GM18951 (cell line): ENCODE results near the gene TUNAR.
"Not testable (repeated sequence)": the region's sequence is repeated elsewhere in the genome, so short reads cannot be mapped to it uniquely, and the experiment has no call there.

Experiments used
- POLR2A ChIP-seq: IDR thresholded peaks from 4 replicates; pipeline ENCODE4 v1.6.1; 2011; ENCODE audit warnings: mild to moderate bottlenecking; ENCODE audit not compliant: insufficient read length, insufficient read depth; ENCODE audit errors: extremely low read depth
- in situ Hi-C: fragments of 300-500 bp; cut with MboI; formaldehyde crosslinking; loops from one replicate; pipeline ENCODE4 v1.12.0; 2022; ENCODE audit warnings: low sequenced_read_pairs, mixed read lengths, inconsistent platforms; ENCODE audit not compliant: unreplicated experiment

Gene TUNAR

DNA sequence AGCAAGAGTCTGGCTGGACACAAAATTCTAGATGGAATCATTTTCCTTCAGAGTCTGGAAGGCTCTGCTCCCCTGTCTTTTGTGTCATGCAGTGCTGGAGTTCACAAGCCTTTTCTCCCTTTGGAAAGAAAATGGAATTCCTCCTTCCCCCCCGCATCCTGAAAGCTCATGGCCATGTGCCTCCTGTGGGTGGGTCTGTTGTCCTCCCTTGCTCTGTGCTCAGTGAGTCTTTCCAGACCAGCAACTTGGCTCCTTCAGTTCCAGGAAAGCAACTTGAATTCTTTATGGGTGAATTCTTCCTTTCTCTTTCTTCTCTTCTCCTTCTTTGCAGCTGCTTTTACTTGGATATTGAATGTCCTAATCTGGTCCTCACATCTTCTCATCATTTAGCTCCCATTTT is 70.2 kb downstream of the TUNAR start:
- in situ Hi-C loops, result no loop called here
- TF ChIP-seq POLR2A, result no peak

DNA sequence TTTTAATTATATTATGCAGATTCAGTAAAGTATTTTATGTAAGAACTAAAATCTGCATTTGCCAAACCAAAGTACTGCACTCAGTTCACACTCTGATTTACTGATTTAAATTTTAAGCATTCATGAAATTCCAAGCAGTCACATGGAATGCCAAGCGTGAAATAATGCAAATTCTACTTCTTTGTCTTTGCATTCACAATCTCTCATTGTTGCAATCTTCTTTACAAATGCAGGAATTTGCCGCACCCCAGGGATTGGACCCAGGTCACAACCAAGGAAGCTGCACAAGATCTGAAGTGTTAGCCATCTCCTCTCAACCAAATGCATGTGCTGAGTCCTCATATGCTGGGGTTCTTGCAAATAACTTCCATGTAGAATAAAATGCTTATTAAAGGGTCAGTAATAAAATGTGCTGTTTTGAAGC is 71.9 kb downstream of the TUNAR start:
- in situ Hi-C loops, result no loop called here
- TF ChIP-seq POLR2A, result no peak

DNA sequence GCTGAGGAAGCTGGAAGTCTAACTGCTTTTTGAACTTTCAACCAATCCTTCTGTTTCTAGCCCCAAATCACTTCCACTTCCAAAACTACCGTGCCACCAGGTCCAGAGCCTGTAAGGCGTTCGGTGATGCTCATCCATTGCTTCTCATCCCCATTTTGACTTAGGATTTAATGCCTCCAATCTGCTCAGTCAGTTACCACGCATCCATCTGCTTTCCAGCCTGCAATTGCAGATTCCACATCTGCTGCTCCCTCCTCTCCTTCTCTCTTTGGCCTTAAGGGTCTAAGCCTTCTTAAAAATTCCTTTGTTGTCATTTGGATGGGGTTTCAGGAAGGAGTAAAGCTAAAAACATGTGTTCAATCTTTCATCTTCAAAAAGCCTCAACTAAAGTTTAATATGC is 74.7 kb downstream of the TUNAR start:
- TF ChIP-seq POLR2A, result no peak
- in situ Hi-C loops, result no loop called here

DNA sequence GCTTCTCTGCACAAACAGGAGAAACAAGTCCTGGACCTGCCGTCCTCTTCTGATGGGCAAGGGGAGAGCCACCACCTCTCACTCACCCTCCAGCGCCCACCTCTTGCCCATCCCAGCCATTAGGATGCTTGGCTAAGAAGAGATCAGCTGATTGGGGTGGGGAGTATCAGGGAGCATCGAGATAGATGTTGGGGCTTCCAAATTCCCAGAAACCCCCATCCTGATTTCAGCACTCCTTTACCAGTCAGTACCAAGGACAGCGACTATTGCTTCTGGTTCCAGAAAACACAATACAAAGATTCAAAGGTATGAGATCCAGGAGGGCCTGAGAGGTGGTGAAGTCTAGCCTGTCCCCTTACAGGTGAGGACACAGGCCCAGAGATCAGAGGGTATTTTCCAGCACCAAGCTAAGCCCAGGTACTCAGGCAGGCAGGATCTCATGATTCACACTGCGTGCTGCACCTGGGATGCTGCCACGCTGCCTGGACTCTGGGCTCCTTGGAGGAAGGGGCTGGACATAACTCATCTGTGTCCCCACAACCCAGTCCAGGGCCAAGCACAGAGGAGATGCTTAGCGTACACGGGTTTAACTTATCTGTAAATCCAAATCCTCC is 76.6 kb downstream of the TUNAR start:
- no peak for TF ChIP-seq POLR2A
- in situ Hi-C loops, result no loop called here

DNA sequence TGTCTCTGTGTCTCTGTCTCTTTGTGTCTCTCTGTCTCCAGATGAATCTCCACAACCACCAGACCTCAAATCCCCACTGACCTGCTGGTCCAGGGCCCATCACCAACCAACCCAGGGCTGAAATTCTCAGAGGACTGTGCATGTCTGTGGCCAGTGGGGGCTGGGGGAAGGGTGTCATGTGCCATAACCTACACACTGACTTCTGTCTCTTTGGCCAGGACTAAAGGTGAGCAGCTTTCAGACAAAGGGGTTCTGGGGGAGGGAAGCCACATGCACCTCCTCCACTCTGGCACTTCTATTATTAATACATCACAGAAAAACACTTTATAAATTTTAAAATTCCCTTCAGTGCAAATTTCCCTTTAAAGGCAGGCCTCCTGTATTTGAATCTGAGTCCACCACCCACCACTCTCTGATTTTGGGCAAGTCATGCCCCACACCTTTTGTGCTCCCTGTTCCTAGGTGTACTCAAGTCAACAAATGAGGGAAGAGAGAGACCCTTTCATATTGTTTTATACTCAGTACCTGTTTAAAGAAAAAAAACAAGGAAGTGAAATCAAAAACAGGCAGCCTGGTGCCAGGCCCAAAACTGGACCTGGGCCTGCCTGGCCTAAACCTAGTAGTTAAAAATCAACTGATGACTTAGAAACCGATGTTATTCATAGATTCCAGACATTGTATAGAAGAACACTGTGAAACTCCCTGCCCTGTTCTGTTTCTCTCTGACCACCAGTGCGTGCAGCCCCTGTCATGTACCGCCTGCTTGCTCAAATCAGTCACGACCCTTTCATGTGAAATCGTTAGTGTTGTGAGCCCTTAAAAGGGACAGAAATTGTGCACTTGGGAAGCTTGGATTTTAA is 80.2 kb downstream of the TUNAR start:
- in situ Hi-C loops, result no loop called here
- no peak for TF ChIP-seq POLR2A

DNA sequence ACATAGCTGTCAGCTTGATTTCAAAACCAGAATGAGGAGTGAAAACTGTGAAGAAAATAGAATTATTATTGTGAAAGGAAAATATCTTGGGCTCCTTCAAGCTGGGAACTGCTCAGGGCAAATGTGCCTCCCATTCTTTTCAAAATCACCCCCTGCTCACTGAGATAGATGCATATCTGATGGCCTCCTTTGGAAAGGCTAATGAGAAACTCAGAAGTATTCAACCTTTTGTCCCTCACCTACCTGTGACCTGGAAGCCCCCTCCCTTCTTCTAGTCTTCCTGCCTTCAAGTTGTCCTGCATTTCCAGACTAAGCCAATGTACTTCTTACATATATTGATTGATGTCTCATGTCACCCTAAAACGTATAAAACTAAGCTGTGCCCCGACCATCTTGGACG is 81.5 kb downstream of the TUNAR start:
- in situ Hi-C loops, result no loop called here

DNA sequence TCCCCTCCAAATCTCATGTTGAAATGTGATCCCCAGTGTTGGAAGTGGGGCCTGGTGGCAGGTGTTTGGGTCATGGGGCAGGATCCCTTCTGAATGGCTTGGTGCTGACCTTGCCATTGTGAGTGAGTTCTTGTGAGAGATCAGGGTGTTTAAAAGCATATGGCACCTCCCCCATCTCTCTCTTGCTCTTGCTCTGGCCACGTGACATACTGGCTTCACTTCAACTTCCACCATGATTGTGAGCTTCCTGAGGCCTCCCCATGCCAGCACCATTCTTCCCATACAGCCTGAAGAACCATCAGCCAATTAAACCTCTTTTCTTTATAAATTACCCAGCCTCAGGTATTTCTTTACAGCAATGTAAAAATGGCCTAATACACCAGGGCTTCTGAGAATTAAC is 82.7 kb downstream of the TUNAR start:
- in situ Hi-C loops, result no loop called here
- TF ChIP-seq POLR2A, result no peak

More for the DNA sequence above, 81.5 kb downstream of the TUNAR start:
- TF ChIP-seq POLR2A, result no peak

DNA sequence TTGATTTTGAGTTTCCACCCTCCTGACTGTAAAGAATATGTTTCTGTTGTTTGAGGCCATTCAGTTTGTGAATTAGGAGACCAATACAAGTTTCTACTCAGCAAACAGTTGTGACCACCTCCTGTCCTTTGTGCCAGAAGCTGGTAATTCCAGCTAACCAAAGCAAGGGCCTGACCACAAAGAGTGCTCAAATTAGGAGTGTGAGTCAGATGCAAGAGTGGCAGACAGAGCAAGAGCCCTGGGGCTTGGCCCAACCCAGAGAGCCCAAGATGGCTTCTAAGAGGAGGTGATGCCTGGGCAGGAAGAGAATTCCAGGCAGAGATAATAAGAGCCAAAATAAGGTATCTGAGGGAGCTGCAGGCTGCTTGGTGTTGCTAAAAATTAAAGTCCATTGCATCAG is 84.8 kb downstream of the TUNAR start:
- no peak for TF ChIP-seq POLR2A
- in situ Hi-C loops, result no loop called here

DNA sequence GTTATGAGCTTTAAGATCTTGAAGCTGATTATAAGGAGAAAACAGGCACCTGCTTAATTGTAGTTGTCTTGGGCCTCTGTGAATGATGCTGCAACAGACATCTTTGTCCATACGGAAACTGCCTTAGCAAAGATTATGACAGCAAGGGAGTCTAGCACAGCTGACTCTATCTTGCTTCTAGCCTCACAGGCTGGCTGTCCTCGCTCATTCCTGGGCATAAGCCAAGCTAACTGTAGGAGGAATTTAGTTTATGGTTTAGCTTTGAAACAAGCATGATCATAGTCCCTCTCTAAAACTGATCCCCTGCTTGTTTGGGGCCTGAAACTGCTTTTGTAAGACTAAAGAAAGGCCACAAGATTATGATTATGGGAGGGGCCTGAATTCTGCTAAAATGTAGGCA is 88.3 kb downstream of the TUNAR start:
- no peak for TF ChIP-seq POLR2A
- in situ Hi-C loops, result no loop called here

DNA sequence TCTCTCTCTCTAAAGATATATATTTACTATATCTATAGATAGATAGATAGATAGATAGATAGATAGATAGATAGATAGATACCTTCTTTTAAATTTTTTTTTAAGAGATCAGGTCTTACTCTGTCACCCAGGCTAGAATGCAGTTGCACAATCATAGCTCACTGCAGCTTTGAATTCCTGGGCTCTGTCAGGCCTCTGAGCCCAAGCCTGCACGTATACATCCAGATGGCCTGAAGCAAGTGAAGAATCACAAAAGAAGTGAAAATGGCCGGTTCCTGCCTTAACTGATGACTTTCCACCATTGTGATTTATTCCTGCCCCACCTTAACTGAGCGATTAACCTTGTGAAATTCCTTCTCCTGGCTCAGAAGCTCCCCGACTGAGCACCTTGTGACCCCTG is 91.4 kb downstream of the TUNAR start:
- in situ Hi-C loops, result not testable (repeated sequence)
